Trophoblast cell (in vitro differentiated cells and primary cell): ENCODE results near the gene PIK3R1.

Experiments
- DNase-seq, 2 donors: peaks; one replicate each; pipeline ENCODE4 v3.0.0-alpha.2; 2016
- H2AFZ ChIP-seq: 2 replicates; pipeline ENCODE4 v1.6.1; 2013; ENCODE audit warnings: low read length, moderate library complexity, mild to moderate bottlenecking; ENCODE audit not compliant: insufficient read depth, poor library complexity
- H2AK5ac ChIP-seq: 2 replicates; pipeline ENCODE4 v1.6.1; 2013; ENCODE audit warnings: mild to moderate bottlenecking, low read length
- H2BK120ac ChIP-seq: 2 replicates; pipeline ENCODE4 v1.6.1; 2013; ENCODE audit warnings: low read length, mild to moderate bottlenecking, moderate library complexity; ENCODE audit not compliant: insufficient read depth, poor library complexity
- H2BK12ac ChIP-seq: 2 replicates; pipeline ENCODE4 v1.6.1; 2013; ENCODE audit warnings: mild to moderate bottlenecking, low read length, moderate library complexity
- H2BK5ac ChIP-seq: 2 replicates; pipeline ENCODE4 v1.6.1; 2013; ENCODE audit warnings: low read length, low read depth, moderate library complexity, mild to moderate bottlenecking; ENCODE audit not compliant: poor library complexity
- H3K14ac ChIP-seq: 2 replicates; pipeline ENCODE4 v1.6.1; 2013; ENCODE audit warnings: mild to moderate bottlenecking, low read length
- H3K18ac ChIP-seq: 2 replicates; pipeline ENCODE4 v1.6.1; 2013; ENCODE audit warnings: mild to moderate bottlenecking, low read length
- H3K23ac ChIP-seq: 2 replicates; pipeline ENCODE4 v1.6.1; 2013; ENCODE audit warnings: low read length
- H3K27ac ChIP-seq: 2 replicates; pipeline ENCODE4 v1.5.1; 2013; ENCODE audit warnings: low read depth, mild to moderate bottlenecking, inconsistent platforms, low read length, moderate library complexity
- H3K27me3 ChIP-seq: 2 replicates; pipeline ENCODE4 v1.6.1; 2013; ENCODE audit warnings: inconsistent platforms, mild to moderate bottlenecking, low read length, moderate library complexity; ENCODE audit not compliant: insufficient read depth
- H3K36me3 ChIP-seq, 2 experiments: 1 replicate in 1 of 2; 2 replicates in 1 of 2; pipeline ENCODE4 v1.6.1; 2013; ENCODE audit warnings: low read length in 2 of 2, mild to moderate bottlenecking in 2 of 2, moderate library complexity in 1 of 2; ENCODE audit not compliant: insufficient read depth in 2 of 2, control insufficient read depth in 1 of 2
- H3K4ac ChIP-seq: 2 replicates; pipeline ENCODE4 v1.6.1; 2013; ENCODE audit warnings: low read depth, mild to moderate bottlenecking, low read length, moderate library complexity
- H3K4me1 ChIP-seq, 2 experiments: 1 replicate in 1 of 2; 2 replicates in 1 of 2; pipeline ENCODE4 v1.6.1; 2013; ENCODE audit warnings: low read length in 2 of 2, mild to moderate bottlenecking in 2 of 2, moderate library complexity in 1 of 2; ENCODE audit not compliant: insufficient read depth in 2 of 2, control insufficient read depth in 1 of 2
- H3K4me2 ChIP-seq: 2 replicates; pipeline ENCODE4 v1.6.1; 2013; ENCODE audit warnings: inconsistent platforms, mild to moderate bottlenecking, low read length, moderate library complexity
- H3K4me3 ChIP-seq: 2 replicates; pipeline ENCODE4 v1.5.1; 2013; ENCODE audit warnings: mild to moderate bottlenecking, low read depth, low read length, inconsistent platforms
- H3K79me1 ChIP-seq: one replicate; pipeline ENCODE4 v1.6.1; 2013; ENCODE audit warnings: low read length
- H3K79me2 ChIP-seq: 2 replicates; pipeline ENCODE4 v1.6.1; 2013; ENCODE audit warnings: low read length, mild to moderate bottlenecking; ENCODE audit not compliant: control insufficient read depth, insufficient read depth, poor library complexity
- H3K9ac ChIP-seq: 2 replicates; pipeline ENCODE4 v1.6.1; 2013; ENCODE audit warnings: mild to moderate bottlenecking, low read length
- H3K9me3 ChIP-seq: 2 replicates; pipeline ENCODE4 v1.6.1; 2013; ENCODE audit warnings: low read depth, mild to moderate bottlenecking, control low read depth, inconsistent platforms, low read length; ENCODE audit not compliant: insufficient read depth
- H4K12ac ChIP-seq: 2 replicates; pipeline ENCODE4 v1.6.1; 2013; ENCODE audit warnings: low read depth, mild to moderate bottlenecking, low read length, moderate library complexity
- H4K8ac ChIP-seq: 2 replicates; pipeline ENCODE4 v1.6.1; 2013; ENCODE audit warnings: low read depth, mild to moderate bottlenecking, low read length, moderate library complexity
- H4K91ac ChIP-seq: one replicate; pipeline ENCODE4 v1.6.1; 2013; ENCODE audit warnings: low read depth, mild to moderate bottlenecking, low read length, moderate library complexity
- WGBS: extraction: QIAGEN DNeasy Blood & Tissue Kit; methylation state at CpG from one replicate; pipeline ENCODE4 v1.1.7; 2013; ENCODE audit warnings: missing lambda C conversion rate; ENCODE audit not compliant: insufficient read length, insufficient coverage; ENCODE audit errors: extremely low coverage; 5-methylcytosine and 5-hydroxymethylcytosine counted together

PIK3R1 gene

GRCh38 chr5:68172314-68172713 is 43.2 kb upstream of the PIK3R1 start:
- Histone ChIP-seq H3K4me2 (no peak overlapping the region), H2BK120ac (peak overlapping the region; percentile 24), H3K14ac (no peak overlapping the region), H3K36me3 (no peaks in the 10 kb centered on the region), H3K18ac (no peak overlapping the region), H3K9me3 (peaks cover 3% of the 10 kb centered on the region), H2BK5ac (peak overlapping the region; percentile 27), H3K23ac (no peak overlapping the region), H4K8ac (peak overlapping the region; percentile 60), H3K4ac (no peak overlapping the region), H3K4me1 (peaks cover 5 to 6% of the 10 kb centered on the region in 2 experiments), H3K27ac (no peak overlapping the region), H2AFZ (no peak overlapping the region), H3K9ac (no peak overlapping the region), H3K27me3 (no peaks in the 10 kb centered on the region), H3K79me2 (no peaks in the 10 kb centered on the region), H3K79me1 (peaks cover 11% of the 10 kb centered on the region), H4K12ac (no peak overlapping the region), H2BK12ac (peak overlapping the region; percentile 87), H3K4me3 (no peak overlapping the region), H2AK5ac (peak overlapping the region; percentile 14), H4K91ac (peak overlapping the region; percentile 28)
- no peak for DNase-seq
- no CpG with 5 or more reads among the region's 2 CpGs for WGBS

DNA sequence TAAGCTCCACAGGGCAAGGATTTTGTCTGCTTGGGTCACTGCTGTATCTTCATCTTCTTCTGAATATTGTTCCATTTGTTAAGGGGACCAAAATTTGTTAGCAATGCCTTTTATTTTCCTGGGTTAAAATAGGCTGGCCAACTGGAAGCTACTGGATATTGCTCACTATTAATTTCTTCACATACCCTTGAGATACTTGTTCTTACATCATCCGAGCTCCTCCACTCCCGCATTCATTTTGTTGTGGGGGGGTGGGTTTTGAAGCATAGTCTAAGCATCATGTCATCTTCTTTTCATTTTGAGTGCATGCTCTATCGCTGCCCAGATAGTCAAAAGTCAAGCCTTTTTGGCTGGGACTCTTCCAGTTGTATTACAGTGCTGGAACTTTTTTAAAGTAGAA is 42.5 kb upstream of the PIK3R1 start:
- Histone ChIP-seq H2BK5ac (no peak overlapping the region), H3K4me3 (no peak overlapping the region), H3K27me3 (no peaks in the 10 kb centered on the region), H2AFZ (no peak overlapping the region), H3K14ac (no peak overlapping the region), H3K4me2 (no peak overlapping the region), H3K9ac (no peak overlapping the region), H4K8ac (no peak overlapping the region), H3K27ac (no peak overlapping the region), H3K36me3 (no peaks in the 10 kb centered on the region), H3K4me1 (peaks cover 5 to 6% of the 10 kb centered on the region in 2 experiments), H3K23ac (no peak overlapping the region), H3K4ac (no peak overlapping the region), H3K79me2 (no peaks in the 10 kb centered on the region), H4K91ac (no peak overlapping the region), H3K18ac (no peak overlapping the region), H3K9me3 (peaks cover 3% of the 10 kb centered on the region), H4K12ac (no peak overlapping the region), H3K79me1 (peaks cover 11% of the 10 kb centered on the region), H2BK120ac (no peak overlapping the region), H2AK5ac (no peak overlapping the region), H2BK12ac (no peak overlapping the region)
- no CpG with 5 or more reads among the region's 3 CpGs for WGBS
- DNase-seq: peak; percentile 37 to 57

GRCh38 chr5:68176253-68176652 is 39.3 kb upstream of the PIK3R1 start:
- Histone ChIP-seq H3K79me1 (peaks cover 15% of the 10 kb centered on the region), H2BK120ac (no peak overlapping the region), H3K36me3 (no peaks in the 10 kb centered on the region), H3K27ac (peak overlapping the region; percentile 74), H3K27me3 (no peaks in the 10 kb centered on the region), H3K14ac (no peak overlapping the region), H2AK5ac (no peak overlapping the region), H3K9ac (no peak overlapping the region), H3K4me3 (no peak overlapping the region), H4K91ac (no peak overlapping the region), H2BK5ac (no peak overlapping the region), H4K8ac (no peak overlapping the region), H3K79me2 (no peaks in the 10 kb centered on the region), H3K23ac (no peak overlapping the region), H2AFZ (no peak overlapping the region), H4K12ac (no peak overlapping the region), H3K18ac (no peak overlapping the region), H3K4me2 (no peak overlapping the region), H2BK12ac (peak overlapping the region; percentile 4), H3K4me1 (peaks cover 5 to 13% of the 10 kb centered on the region in 2 experiments), H3K9me3 (peaks cover 3% of the 10 kb centered on the region), H3K4ac (no peak overlapping the region)
- DNase-seq: no peak
- no CpG with 5 or more reads among the region's 6 CpGs for WGBS

- peak overlapping the region; percentile 89 for H2BK12ac ChIP-seq
- DNase-seq: peak; percentile 69 to 84
- peak overlapping the region; percentile 42 for H2AK5ac ChIP-seq
- no peaks in the 10 kb centered on the region for H3K27me3 ChIP-seq
- peak overlapping the region; percentile 70 for H4K91ac ChIP-seq
- H3K18ac ChIP-seq: no peak overlapping the region
- H2BK5ac ChIP-seq: peak overlapping the region; percentile 68
- no peak overlapping the region for H3K9ac ChIP-seq
- peak overlapping the region; percentile 62 for H4K8ac ChIP-seq
- peaks cover 3% of the 10 kb centered on the region for H3K9me3 ChIP-seq
- H3K4me2 ChIP-seq: no peak overlapping the region
- H3K27ac ChIP-seq: peak overlapping the region; percentile 74
- peak overlapping the region; percentile 10 for H2BK120ac ChIP-seq
- H3K14ac ChIP-seq: peak overlapping the region; percentile 31
- no peak overlapping the region for H3K23ac ChIP-seq
- peaks cover 5 to 14% of the 10 kb centered on the region in 2 experiments for H3K4me1 ChIP-seq
- H3K4me3 ChIP-seq: no peak overlapping the region
- no CpG with 5 or more reads among the region's 7 CpGs for WGBS
- H3K79me2 ChIP-seq: no peaks in the 10 kb centered on the region
- H3K36me3 ChIP-seq: no peaks in the 10 kb centered on the region
- H3K79me1 ChIP-seq: peaks cover 15% of the 10 kb centered on the region
- H3K4ac ChIP-seq: peak overlapping the region; percentile 50
- H2AFZ ChIP-seq: no peak overlapping the region
- no peak overlapping the region for H4K12ac ChIP-seq
These were observed 38.6 kb upstream of the PIK3R1 start for GRCh38 chr5:68176802-68177479.
